HG03354 (cell line): Measurements from ENCODE around the gene KCNJ15.
"Not testable (repeated sequence)": the region's sequence is repeated elsewhere in the genome, so short reads cannot be mapped to it uniquely, and the experiment has no call there.

Experiments
- ATAC-seq: cut with Tn5 transposase; IDR thresholded peaks from one replicate; pipeline ENCODE4 v1.9.1; 2021; ENCODE audit warnings: mild to moderate bottlenecking; ENCODE audit not compliant: unreplicated experiment, poor library complexity, severe bottlenecking

Gene KCNJ15

DNA sequence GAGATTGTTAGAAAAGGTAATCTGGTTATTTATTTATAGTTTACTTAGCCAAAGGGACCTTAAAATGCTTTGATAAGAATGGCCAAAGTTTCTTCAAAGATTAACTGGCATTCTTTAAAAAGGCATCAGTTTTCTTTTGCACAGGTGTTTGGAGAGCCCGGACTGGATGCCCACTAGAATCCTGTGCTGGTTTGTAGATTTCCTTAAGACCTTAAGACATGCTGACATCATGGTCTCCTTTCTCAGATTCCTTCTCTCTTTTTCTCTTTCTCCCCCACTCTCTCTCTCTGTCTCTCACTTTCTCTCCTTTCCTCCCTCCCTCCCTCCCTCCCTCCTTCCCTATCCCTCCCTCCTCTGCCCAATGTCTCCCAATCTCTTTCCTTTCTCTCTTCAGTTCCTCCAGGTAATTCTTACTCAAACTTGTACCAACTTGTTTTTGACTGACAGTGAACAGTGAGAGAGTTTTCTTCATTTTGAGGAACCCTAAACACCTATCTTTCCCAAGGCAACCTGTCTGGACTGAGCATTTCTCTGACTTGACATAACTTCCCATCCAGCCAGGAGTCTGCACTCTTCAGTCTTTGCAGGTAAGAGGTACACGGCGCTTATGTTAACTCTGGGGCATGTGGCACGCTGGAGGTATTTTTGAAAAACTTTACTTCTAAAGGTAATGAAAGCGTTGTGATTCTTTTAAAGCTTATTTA is at the start of gene KCNJ15:
TSS of gene KCNJ15 (plus strand) at position 393 of the 704 bp plus-strand sequence. CDS start 42,271 bp downstream, outside the sequence.
- ATAC-seq = no peak

DNA sequence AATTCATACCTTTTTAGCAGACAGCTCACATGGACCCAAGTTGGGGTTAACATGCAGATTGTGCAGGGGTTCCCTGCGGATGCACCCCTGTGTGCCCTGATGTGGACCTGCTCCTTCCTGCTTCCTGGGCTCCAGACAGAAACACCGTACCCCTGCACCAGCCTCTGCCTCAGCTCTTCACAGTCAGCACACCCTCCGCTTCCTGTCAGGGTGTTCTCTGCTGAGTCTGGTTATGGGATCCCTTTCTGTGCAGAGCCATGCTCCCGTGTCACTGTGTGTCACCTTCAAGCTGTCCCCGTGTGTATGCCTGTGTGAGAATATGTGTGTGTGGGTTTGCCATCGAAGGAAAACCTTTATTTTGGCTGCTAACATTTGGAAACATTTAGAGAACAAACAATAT is 48.7 kb upstream of the KCNJ15 start:
- ATAC-seq = no peak

DNA sequence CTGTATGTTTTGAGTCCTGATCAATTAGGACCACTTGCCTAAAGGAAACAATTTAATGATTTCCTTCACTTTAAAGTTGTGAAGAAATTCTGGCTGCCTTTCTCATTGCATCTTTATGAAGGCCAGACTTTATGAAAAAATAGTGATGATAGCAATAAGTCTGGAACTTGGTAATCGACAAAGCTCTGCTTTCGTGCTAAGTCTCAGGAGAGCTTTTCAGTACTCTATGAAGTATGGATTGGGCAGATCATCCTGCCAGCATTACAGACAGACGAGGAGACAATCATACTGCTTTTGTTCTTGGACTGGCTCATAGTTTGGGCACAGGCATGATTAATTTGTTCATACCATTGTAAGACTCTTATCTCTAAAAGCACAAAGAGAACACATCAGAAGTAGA is 45.5 kb upstream of the KCNJ15 start:
- no peak for ATAC-seq

DNA sequence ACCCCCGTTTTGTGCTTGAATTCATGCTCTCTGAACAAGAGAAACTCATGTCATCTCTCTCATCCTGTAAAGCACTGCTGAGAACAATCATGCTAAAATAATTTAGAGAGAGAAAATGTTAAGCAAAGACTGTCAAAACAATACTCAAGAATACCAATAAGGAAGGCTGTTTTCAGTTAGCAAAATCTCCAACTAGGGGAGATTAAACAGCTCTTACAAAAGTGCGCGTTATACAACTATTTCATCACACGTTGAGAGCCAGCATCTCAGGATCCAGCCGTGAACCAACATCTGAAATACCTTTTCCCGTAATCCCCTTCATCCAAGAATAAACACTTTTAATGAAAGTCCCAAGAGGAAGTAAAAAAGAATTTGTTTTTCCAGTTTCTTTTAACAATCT is 44.1 kb upstream of the KCNJ15 start:
- ATAC-seq = no peak

- peak; percentile 48 for ATAC-seq
These were observed 37.7 kb upstream of the KCNJ15 start for GRCh38 chr21:38219049-38219628.

DNA sequence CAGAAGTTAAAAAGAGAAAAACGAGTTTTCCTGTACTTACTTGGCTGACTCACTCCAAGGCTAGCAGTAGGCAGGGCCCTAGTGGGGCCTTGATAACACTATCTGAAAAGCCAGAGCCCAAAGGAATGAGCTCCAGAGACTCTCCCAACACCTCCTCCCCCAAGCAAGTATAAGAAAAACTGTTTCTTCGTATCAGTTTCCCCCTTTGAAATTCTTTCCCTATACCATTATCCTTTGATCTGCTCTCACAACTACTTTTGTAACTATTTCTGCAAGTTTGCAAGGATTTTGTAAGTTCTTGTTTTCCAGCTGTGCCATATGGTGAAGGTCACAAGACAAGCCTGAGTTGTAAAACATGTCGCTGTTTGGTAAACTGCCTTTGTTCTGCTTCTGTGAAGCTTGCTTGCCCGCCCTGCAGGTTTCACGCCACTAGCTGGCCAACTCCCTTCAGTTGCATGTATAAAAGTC is 36.5 kb upstream of the KCNJ15 start:
- no peak for ATAC-seq

- peak; percentile 73 for ATAC-seq
These were observed 35.2 kb upstream of the KCNJ15 start for GRCh38 chr21:38221594-38221993.

- ATAC-seq = no peak
These were observed 32.8 kb upstream of the KCNJ15 start for GRCh38 chr21:38223893-38224540.

GRCh38 chr21:38227401-38227800 is 29.4 kb upstream of the KCNJ15 start:
- ATAC-seq = no peak

GRCh38 chr21:38228115-38228514 is 28.7 kb upstream of the KCNJ15 start:
- ATAC-seq = no peak

DNA sequence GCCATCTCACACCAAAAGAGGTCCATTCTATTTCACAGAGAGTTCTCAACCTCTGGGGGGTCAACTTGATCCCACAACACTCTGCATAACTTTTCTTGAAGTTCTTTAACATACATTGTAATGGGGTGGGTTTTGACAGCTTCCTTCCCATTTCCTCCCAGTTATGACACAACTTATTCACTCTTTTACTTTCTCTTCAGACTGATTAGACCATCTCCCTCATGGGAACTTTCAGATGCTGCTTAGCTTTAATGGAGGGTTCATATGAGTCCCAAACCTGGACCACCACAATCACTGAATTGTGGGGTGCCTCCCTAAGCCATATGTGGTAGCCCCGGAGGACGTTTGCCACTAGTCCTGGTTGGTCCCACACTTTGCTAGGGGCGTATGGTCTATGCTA is 28.3 kb upstream of the KCNJ15 start:
- ATAC-seq = no peak

- no peak for ATAC-seq
These were observed 27.4 kb upstream of the KCNJ15 start for GRCh38 chr21:38229260-38229877.

DNA sequence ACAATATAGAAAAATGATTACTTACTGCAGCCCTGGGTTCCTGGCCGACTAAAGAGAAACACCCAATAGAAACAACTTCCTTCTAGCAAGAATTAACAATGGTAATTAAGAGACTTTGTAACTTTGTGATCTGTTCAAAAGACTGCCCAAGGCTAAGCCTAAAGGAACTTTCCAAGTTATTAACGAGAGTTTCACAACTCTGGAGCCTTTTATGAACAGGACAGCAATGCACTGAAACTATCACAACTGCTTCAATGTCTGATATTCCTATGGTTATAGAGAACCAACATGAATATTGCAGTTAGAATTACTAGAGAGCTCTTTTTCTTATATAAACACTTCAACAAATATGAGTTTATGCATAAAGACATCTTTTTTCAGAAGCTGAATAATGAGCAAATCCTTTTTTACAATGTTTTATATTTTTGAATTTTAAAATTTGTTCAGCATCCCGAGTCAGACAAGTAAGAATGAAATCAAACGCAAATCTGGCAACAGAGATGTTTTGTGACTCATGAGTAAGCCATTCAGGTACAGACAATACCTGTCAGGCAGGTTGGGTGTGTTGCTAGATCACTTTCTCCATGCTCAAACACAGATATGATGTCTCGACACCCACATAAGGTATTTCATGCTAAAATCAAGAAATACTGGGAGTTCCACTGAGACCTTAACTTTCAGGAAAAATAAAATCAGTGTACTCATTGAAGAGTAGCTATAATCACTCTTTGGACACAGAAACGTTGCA is 22.2 kb upstream of the KCNJ15 start:
- no peak for ATAC-seq

- ATAC-seq = not testable (repeated sequence)
These were observed 21.5 kb upstream of the KCNJ15 start for GRCh38 chr21:38235251-38235650.

- no peak for ATAC-seq
These were observed 20.6 kb upstream of the KCNJ15 start for GRCh38 chr21:38236232-38236631.

- no peak for ATAC-seq
These were observed 17.1 kb upstream of the KCNJ15 start for GRCh38 chr21:38239672-38240071.

- no peak for ATAC-seq
These were observed 16.7 kb upstream of the KCNJ15 start for GRCh38 chr21:38240129-38240528.

DNA sequence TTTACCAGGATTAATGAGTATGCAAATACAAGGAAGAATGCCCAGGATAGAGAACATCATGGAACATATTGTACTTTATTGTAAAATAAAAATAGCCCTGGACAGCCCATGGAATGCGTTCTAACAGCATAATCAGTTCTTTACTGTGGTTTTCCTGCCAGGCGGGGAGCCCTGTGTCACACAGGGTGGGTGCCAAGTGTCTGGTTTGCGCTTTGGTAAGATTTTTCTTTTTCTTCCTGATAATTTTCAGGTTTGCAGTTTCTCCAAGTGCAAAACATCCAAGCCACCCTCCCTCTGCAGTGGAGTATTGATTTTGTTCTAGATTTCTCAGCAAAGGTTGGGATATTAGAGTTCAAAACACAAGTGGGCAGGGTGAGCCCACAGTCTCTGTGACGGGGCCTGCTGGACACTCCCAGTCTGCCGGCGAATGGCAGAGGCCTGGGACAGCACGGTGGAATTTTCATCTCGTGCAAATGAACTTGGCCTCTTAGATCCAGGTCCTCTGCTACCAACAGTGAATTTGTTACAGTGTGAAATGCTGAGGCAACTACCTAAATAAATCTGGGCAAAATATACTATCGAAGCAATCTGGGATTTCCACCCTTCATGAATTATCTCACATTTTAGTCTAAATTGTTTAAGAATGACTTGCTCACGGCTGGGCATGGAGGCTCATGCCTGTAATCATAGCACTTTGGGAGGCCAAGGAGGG is 15.6 kb upstream of the KCNJ15 start:
- no peak for ATAC-seq

DNA sequence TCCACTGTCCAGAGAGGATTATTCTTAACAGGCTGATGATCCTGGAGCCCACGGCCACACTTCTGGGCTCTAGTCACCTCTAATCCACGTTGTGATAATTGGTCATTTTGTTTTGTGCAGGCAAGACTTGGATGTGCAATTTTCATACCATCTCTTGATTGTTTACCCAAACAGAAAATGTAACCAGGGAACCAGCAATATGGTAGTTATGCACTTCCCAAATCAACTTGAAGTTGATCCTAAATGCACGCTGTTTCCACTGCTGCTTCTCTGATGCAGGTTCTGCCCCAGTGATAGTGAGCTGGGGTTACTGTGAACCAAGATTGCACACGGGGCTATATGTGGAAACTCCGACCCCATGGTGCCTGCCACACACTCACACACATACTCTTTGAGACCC is 14.7 kb upstream of the KCNJ15 start:
- ATAC-seq = no peak
